ENCODE data around the gene PARN.
A peak's percentile ranks its signal among the peaks of the same experiment; 100 is the strongest.
"Not testable (repeated sequence)": the region's sequence is repeated elsewhere in the genome, so short reads cannot be mapped to it uniquely, and the experiment has no call there.

PARN gene

DNA sequence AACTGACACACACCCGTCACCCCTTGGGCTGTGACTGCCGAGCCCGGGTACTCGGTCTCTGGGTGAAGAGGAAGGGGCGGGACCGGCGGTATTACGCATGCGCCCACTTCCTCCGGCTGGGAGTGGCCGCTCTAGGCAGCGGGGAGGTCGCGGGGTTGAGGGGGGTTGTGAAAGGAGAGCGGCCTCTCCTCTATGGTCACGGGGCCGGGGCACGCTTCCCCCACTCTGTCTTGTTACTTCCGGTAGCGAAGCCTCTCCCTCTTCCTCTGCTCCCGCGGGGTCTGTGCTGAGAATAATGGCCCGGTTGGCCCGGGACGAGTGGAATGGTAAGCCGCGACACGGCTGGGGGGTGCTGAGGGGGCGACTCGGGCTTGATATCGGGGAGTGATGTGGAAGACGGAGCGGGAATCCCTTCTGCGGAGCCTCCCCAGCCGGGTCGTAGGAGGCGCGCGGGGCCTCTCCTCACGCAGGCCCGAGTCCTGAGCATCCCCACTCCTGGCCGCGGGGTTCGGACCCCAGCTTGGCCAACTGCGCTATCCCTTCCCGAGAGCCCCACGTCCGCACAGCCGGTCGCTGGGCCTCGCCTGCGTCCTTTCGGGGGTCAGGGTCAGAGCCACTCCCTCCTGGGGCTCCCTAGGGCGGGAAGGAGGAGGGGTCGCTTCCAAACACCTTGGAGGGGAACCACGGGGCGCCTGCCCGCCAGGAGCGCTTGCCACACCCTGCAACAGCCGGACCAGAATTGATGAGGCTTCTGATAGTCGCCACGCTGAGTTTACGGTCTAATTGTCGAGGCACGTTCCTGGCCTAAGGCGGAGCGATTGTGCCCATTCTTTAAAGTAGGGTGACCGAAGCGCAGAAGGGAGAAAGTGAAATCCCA is 2.9 kb upstream of the PARN start, which contains the start of gene BFAR:
BFAR (plus strand) TSS at position 259 of the 877 bp plus-strand sequence. CDS start 11,396 bp downstream, outside the sequence.
- Histone ChIP-seq H3K4me1 (ENCODE audit: control insufficient read depth in 5 of 5, insufficient read depth in 5 of 5, low read length in 5 of 5) (peaks cover 3 to 56% (median 49%) of the 10 kb centered on the region in 5 donors), H3K27me3 (ENCODE audit: control insufficient read depth in 5 of 5, insufficient read depth in 4 of 5, low read length in 5 of 5) (no peaks in the 10 kb centered on the region), H3K27ac (ENCODE audit: low read depth, low read length) (peak within 1 kb of the TSS; percentile 69), H3K9ac (ENCODE audit: low read length in 5 of 5) (peak within 1 kb of the TSS; percentile 73 to 95 (median 91)), H3K36me3 (ENCODE audit: control insufficient read depth in 5 of 5, insufficient read depth in 5 of 5, low read length in 5 of 5) (peaks cover 0 to 4% (median under 1%) of the 10 kb centered on the region in 5 donors), H3K9me3 (ENCODE audit: control insufficient read depth in 5 of 5, low read length in 5 of 5) (no peaks in the 10 kb centered on the region), H3K4me3 (ENCODE audit: low read depth in 1 of 5, low read length in 5 of 5) (peak within 1 kb of the TSS; percentile 90 to 96 (median 94))

DNA sequence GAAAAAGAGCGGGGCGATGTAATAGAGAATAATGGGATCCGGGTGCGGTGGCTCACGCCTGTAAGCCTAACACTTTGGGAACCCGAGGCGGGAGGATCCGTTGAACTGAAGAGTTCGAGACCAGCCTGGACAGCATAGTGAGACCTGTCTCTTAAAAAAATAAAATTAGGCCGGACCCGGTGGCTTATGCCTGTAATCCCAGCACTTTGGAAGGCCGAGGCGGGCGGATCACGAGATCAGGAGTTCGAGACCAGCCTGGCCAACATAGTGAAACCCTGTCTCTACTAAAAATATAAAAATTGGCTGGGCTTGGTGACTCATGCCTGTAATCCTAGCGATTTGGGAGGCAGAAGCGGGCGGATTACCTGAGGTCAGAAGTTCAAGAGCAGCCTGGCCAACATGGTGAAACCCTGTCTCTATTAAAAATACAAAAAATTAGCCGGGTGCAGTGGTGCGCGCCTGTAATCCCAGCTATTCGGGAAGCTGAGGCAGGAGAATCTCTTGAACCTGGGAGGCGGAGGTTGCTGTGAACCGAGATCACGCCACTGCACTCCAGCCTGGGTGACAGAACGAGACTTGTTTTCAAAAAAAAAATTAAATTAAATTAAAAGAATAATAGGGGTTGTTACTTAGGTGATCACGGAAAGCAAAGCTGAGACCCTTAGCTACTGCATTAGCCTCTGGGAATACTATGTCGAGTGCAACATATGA is 715 bp upstream of the PARN start:
- peaks cover 7 to 23% (median 13%) of the 10 kb centered on the region in 5 donors for H3K36me3 ChIP-seq (ENCODE audit: control insufficient read depth in 5 of 5, insufficient read depth in 5 of 5, low read length in 5 of 5)
- H3K27ac ChIP-seq (ENCODE audit: low read depth, low read length), result peak overlapping the region; percentile 81
- not testable (repeated sequence) for H3K27me3 ChIP-seq (ENCODE audit: control insufficient read depth in 5 of 5, insufficient read depth in 4 of 5, low read length in 5 of 5); H3K9me3 ChIP-seq (ENCODE audit: control insufficient read depth in 5 of 5, low read length in 5 of 5)
- H3K4me1 ChIP-seq (ENCODE audit: control insufficient read depth in 5 of 5, insufficient read depth in 5 of 5, low read length in 5 of 5), result peaks cover 3 to 53% (median 45%) of the 10 kb centered on the region in 5 donors
- H3K4me3 ChIP-seq (ENCODE audit: low read depth in 1 of 5, low read length in 5 of 5), result peak overlapping the region; percentile 57 to 95 (median 91)
- H3K9ac ChIP-seq (ENCODE audit: low read length in 5 of 5), result peak overlapping the region; percentile 29 to 97 (median 51)

DNA sequence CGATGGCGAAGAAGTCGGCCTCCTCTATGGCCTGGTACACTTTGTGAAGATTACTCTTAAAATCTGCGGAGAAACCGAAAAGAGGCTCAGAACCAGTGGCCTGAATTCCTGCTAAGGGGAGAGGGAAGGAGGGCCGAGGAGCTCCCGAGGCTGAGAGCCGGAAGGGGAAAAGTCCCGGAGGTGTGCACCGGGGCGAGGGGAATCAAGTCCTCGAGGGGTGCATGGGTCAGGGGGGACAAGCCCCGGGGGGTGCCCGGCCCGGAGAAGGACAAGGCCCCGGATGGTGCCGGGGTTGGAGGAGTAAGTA is 495 bp downstream of the PARN start:
- H3K36me3 ChIP-seq (ENCODE audit: control insufficient read depth in 5 of 5, insufficient read depth in 5 of 5, low read length in 5 of 5), result peaks cover 15 to 35% (median 25%) of the 10 kb centered on the region in 5 donors
- peaks cover 0 to 41% (median 33%) of the 10 kb centered on the region in 5 donors for H3K4me1 ChIP-seq (ENCODE audit: control insufficient read depth in 5 of 5, insufficient read depth in 5 of 5, low read length in 5 of 5)
- H3K9me3 ChIP-seq (ENCODE audit: control insufficient read depth in 5 of 5, low read length in 5 of 5), result no peaks in the 10 kb centered on the region
- H3K27ac ChIP-seq (ENCODE audit: low read depth, low read length), result peak overlapping the region; percentile 81
- H3K4me3 ChIP-seq (ENCODE audit: low read depth in 1 of 5, low read length in 5 of 5), result peak overlapping the region; percentile 85 to 95 (median 91)
- no peaks in the 10 kb centered on the region for H3K27me3 ChIP-seq (ENCODE audit: control insufficient read depth in 5 of 5, insufficient read depth in 4 of 5, low read length in 5 of 5)
- peak overlapping the region; percentile 71 to 97 (median 95) for H3K9ac ChIP-seq (ENCODE audit: low read length in 5 of 5)

DNA sequence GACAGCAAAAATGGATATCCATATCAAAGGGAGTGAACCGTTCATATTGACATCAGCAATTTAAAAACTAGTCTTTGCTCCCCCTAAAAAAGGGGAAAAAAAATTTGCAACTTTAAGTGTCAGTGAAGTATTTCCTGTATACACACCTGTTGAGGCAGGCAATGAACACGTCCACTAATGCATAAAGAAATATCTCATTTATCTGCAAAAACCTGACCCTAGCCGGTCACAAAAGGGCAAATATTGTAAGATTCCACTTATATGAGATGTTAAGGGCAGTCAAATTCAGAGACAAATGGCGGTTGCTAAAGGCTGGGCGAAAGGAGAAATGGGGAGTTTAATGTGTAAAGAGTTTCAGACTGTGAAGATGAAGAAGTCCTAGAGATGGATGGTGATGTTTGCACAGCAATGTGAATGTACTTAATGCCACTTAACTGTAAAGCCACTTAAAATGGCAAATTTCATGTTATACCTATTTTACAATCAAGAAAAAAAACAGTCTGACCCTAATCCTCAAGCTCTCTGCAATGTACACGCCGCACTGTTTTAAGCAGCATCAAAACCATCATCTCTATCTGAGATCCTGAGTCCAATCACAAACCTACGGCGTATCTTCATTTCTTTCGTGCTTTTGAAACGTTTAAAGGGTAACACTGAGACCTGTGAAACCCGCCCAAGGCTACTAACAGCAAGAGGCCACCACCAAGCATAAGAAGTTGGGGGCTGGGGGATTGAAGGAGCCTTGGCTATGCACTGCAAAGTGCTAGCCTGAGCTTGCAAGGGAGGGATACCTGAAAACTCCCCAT is 1.1 kb downstream of the PARN start:
- peak overlapping the region; percentile 81 for H3K27ac ChIP-seq (ENCODE audit: low read depth, low read length)
- no peaks in the 10 kb centered on the region for H3K9me3 ChIP-seq (ENCODE audit: control insufficient read depth in 5 of 5, low read length in 5 of 5)
- peaks cover 17 to 41% (median 28%) of the 10 kb centered on the region in 5 donors for H3K36me3 ChIP-seq (ENCODE audit: control insufficient read depth in 5 of 5, insufficient read depth in 5 of 5, low read length in 5 of 5)
- no peaks in the 10 kb centered on the region for H3K27me3 ChIP-seq (ENCODE audit: control insufficient read depth in 5 of 5, insufficient read depth in 4 of 5, low read length in 5 of 5)
- H3K4me1 ChIP-seq (ENCODE audit: control insufficient read depth in 5 of 5, insufficient read depth in 5 of 5, low read length in 5 of 5), result peaks cover 0 to 35% (median 28%) of the 10 kb centered on the region in 5 donors
- H3K4me3 ChIP-seq (ENCODE audit: low read depth in 1 of 5, low read length in 5 of 5), result peak overlapping the region; percentile 85 to 95 (median 91)
- H3K9ac ChIP-seq (ENCODE audit: low read length in 5 of 5), result peak overlapping the region; percentile 71 to 97 (median 95)

DNA sequence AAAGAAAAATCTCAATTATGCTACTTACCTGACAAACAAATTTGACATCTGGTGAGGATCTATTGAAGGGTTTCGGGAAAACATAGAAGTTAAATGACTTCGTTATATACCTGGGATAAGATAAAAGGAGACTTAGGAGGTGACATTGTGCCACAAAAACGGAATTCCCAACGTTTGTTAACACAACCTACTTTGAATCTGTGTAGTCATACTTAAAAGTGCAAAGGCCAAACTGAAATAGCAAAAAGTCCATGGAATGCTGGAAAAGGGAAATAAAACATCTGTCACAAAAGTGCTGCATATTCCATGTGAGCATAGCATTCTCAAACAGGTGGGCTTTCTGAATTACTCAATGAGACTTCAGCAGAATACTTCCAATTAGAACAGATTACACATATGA is 3.0 kb downstream of the PARN start:
- peaks cover 0 to 21% (median 17%) of the 10 kb centered on the region in 5 donors for H3K4me1 ChIP-seq (ENCODE audit: control insufficient read depth in 5 of 5, insufficient read depth in 5 of 5, low read length in 5 of 5)
- no peak overlapping the region for H3K9ac ChIP-seq (ENCODE audit: low read length in 5 of 5)
- H3K9me3 ChIP-seq (ENCODE audit: control insufficient read depth in 5 of 5, low read length in 5 of 5), result no peaks in the 10 kb centered on the region
- H3K4me3 ChIP-seq (ENCODE audit: low read depth in 1 of 5, low read length in 5 of 5), result no peak overlapping the region
- no peaks in the 10 kb centered on the region for H3K27me3 ChIP-seq (ENCODE audit: control insufficient read depth in 5 of 5, insufficient read depth in 4 of 5, low read length in 5 of 5)
- H3K36me3 ChIP-seq (ENCODE audit: control insufficient read depth in 5 of 5, insufficient read depth in 5 of 5, low read length in 5 of 5), result peaks cover 21 to 57% (median 38%) of the 10 kb centered on the region in 5 donors
- H3K27ac ChIP-seq (ENCODE audit: low read depth, low read length), result no peak overlapping the region

DNA sequence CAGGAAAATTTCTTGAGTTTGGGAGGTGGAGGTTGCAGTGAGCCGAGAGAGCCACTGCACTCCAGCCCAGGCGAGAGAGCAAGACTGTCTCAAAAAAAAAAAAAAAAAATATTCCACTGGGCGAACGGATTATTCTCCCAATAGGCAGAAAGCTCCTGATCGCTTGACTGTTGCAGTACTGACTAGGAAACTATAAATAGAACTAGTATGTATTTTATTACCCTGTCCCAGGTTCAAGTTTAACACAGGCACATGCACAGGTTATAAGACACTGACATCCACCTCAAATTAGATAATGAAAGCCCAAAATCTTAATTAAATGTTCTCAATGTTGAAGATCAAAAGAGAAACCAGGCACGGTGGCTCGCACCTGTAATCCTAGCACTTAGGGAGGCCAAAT is 11.5 kb downstream of the PARN start:
- Histone ChIP-seq H3K36me3 (ENCODE audit: control insufficient read depth in 5 of 5, insufficient read depth in 5 of 5, low read length in 5 of 5) (peaks cover 16 to 84% (median 63%) of the 10 kb centered on the region in 5 donors), H3K4me1 (ENCODE audit: control insufficient read depth in 5 of 5, insufficient read depth in 5 of 5, low read length in 5 of 5) (no peaks in the 10 kb centered on the region), H3K27me3 (ENCODE audit: control insufficient read depth in 5 of 5, insufficient read depth in 4 of 5, low read length in 5 of 5) (no peaks in the 10 kb centered on the region), H3K27ac (ENCODE audit: low read depth, low read length) (no peak overlapping the region), H3K9ac (ENCODE audit: low read length in 5 of 5) (no peak overlapping the region), H3K4me3 (ENCODE audit: low read depth in 1 of 5, low read length in 5 of 5) (no peak overlapping the region), H3K9me3 (ENCODE audit: control insufficient read depth in 5 of 5, low read length in 5 of 5) (no peaks in the 10 kb centered on the region)

DNA sequence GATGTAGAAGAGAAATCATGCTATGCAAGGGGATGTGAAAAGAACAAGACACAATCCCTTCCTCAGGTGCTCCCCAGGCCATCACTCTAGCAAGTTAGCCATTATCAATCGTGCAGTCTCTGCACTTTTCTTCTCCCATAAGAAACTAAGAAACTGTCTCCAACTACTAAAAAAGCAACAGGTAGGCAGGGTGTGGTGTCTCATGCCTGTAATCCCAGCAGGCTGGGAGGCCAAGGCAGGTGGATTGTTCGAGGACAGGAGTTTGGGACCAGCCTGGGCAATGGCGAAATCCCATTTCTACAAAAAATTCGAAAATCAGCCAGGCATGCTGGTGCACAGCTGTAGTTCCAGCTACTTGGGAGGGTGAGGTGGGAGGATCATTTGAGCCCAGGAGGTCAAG is 13.8 kb downstream of the PARN start:
- Histone ChIP-seq H3K36me3 (ENCODE audit: control insufficient read depth in 5 of 5, insufficient read depth in 5 of 5, low read length in 5 of 5) (peaks cover 17 to 77% (median 56%) of the 10 kb centered on the region in 5 donors), H3K4me3 (ENCODE audit: low read depth in 1 of 5, low read length in 5 of 5) (no peak overlapping the region), H3K4me1 (ENCODE audit: control insufficient read depth in 5 of 5, insufficient read depth in 5 of 5, low read length in 5 of 5) (no peaks in the 10 kb centered on the region), H3K27ac (ENCODE audit: low read depth, low read length) (no peak overlapping the region), H3K9ac (ENCODE audit: low read length in 5 of 5) (no peak overlapping the region), H3K27me3 (ENCODE audit: control insufficient read depth in 5 of 5, insufficient read depth in 4 of 5, low read length in 5 of 5) (no peaks in the 10 kb centered on the region), H3K9me3 (ENCODE audit: control insufficient read depth in 5 of 5, low read length in 5 of 5) (no peaks in the 10 kb centered on the region)

DNA sequence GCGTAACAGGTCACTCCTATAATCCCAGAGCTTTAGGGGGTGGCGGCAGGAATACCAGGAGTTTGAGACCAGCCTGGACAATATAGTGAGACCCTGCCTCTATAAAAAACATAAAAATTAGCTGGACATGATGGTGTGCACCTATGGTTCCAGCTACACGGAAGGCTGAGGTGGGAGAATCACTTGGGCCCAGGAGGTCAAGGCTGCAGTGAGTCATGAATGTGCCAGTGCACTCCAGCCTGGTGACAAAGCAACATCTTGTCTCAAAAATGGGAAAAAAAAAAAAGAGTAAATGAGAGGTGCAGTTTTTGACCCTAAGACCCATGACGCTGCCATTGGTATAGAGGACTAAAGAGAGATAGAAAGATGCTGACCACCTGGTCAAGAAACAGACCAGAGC is 16.1 kb downstream of the PARN start:
- no peaks in the 10 kb centered on the region for H3K9me3 ChIP-seq (ENCODE audit: control insufficient read depth in 5 of 5, low read length in 5 of 5)
- no peak overlapping the region for H3K9ac ChIP-seq (ENCODE audit: low read length in 5 of 5)
- no peaks in the 10 kb centered on the region for H3K27me3 ChIP-seq (ENCODE audit: control insufficient read depth in 5 of 5, insufficient read depth in 4 of 5, low read length in 5 of 5)
- H3K36me3 ChIP-seq (ENCODE audit: control insufficient read depth in 5 of 5, insufficient read depth in 5 of 5, low read length in 5 of 5), result peaks cover 7 to 82% (median 64%) of the 10 kb centered on the region in 5 donors
- H3K27ac ChIP-seq (ENCODE audit: low read depth, low read length), result no peak overlapping the region
- no peak overlapping the region for H3K4me3 ChIP-seq (ENCODE audit: low read depth in 1 of 5, low read length in 5 of 5)
- H3K4me1 ChIP-seq (ENCODE audit: control insufficient read depth in 5 of 5, insufficient read depth in 5 of 5, low read length in 5 of 5), result no peaks in the 10 kb centered on the region

DNA sequence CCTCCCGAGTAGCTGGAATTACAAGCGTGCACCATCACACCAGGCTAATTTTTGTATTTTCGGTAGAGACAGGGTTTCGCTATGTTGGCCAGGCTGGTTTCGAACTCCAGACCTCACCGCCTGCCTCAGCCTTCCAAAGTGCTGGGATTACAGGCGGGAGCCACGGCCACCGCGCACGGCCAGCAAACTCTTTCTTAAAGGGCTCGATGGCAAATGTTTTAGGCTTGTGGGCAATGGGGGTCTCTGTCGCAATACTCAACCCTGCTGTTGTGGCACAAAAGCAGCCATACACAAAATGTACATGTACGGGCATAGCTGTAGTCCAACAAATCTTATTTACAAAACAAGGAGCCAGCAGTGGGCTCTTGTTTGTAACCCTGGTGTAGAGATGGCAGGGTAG is 18.4 kb downstream of the PARN start:
- H3K9me3 ChIP-seq (ENCODE audit: control insufficient read depth in 5 of 5, low read length in 5 of 5), result no peaks in the 10 kb centered on the region
- peaks cover 17 to 84% (median 75%) of the 10 kb centered on the region in 5 donors for H3K36me3 ChIP-seq (ENCODE audit: control insufficient read depth in 5 of 5, insufficient read depth in 5 of 5, low read length in 5 of 5)

More for the DNA sequence above, 18.4 kb downstream of the PARN start:
- peaks cover 0 to 7% (median 0%) of the 10 kb centered on the region in 5 donors for H3K4me1 ChIP-seq (ENCODE audit: control insufficient read depth in 5 of 5, insufficient read depth in 5 of 5, low read length in 5 of 5)
- H3K27ac ChIP-seq (ENCODE audit: low read depth, low read length), result no peak overlapping the region
- H3K27me3 ChIP-seq (ENCODE audit: control insufficient read depth in 5 of 5, insufficient read depth in 4 of 5, low read length in 5 of 5), result no peaks in the 10 kb centered on the region
- no peak overlapping the region for H3K9ac ChIP-seq (ENCODE audit: low read length in 5 of 5)
- no peak overlapping the region for H3K4me3 ChIP-seq (ENCODE audit: low read depth in 1 of 5, low read length in 5 of 5)
